AML-193 (cell line): Measurements from ENCODE around the gene GSTA2.
"Not testable (repeated sequence)": the region's sequence is repeated elsewhere in the genome, so short reads cannot be mapped to it uniquely, and the experiment has no call there.

Source experiments
- DNase-seq, 2 experiments: peaks; one replicate each; lab custom pipeline; 2025; lab: John Stamatoyannopoulos, UW

The GSTA2 gene

GRCh38 chr6:52725535-52726192 lies 37.6 kb downstream of the GSTA2 start:
- DNase-seq, result no peak

GRCh38 chr6:52725143-52725534 lies 38.1 kb downstream of the GSTA2 start:
- no peak for DNase-seq

GRCh38 chr6:52724406-52725121 lies 38.7 kb downstream of the GSTA2 start:
- DNase-seq, result peak; percentile 73 to 74

GRCh38 chr6:52724042-52724405 lies 39.3 kb downstream of the GSTA2 start:
- no peak for DNase-seq

- no peak for DNase-seq
Observed at GRCh38 chr6:52720321-52720720, 43.0 kb downstream of the GSTA2 start.

- no peak for DNase-seq
Observed at GRCh38 chr6:52718550-52718949, 44.7 kb downstream of the GSTA2 start.

- not testable (repeated sequence) for DNase-seq
Observed at GRCh38 chr6:52714761-52715160, 48.5 kb downstream of the GSTA2 start.

GRCh38 chr6:52712136-52712535 lies 51.1 kb downstream of the GSTA2 start:
- DNase-seq, result no peak

GRCh38 chr6:52707963-52708680 lies 55.2 kb downstream of the GSTA2 start:
- no peak for DNase-seq

GRCh38 chr6:52706001-52706400 lies 57.3 kb downstream of the GSTA2 start:
- no peak for DNase-seq

GRCh38 chr6:52704781-52705502 lies 58.3 kb downstream of the GSTA2 start:
- DNase-seq, result not testable (repeated sequence)

- DNase-seq, result no peak
Observed at GRCh38 chr6:52704060-52704459, 59.2 kb downstream of the GSTA2 start.
